Measurements from ENCODE around the gene NRXN3. TPM values are rescaled to one million over a fixed set of nuclear protein-coding genes. Genes with fewer than 3 reads are reported as not detected.
"Not testable (repeated sequence)": the region's sequence is repeated elsewhere in the genome, so short reads cannot be mapped to it uniquely, and the experiment has no call there.

Gene NRXN3
- total RNA-seq, 2 donors from 2014 or later = 1.6 to 1.9 TPM

- DNase-seq (no peak), ATAC-seq (no peak)
- intact Hi-C loops (cut with DNase I) = no loop called here
These were observed 813.0 kb downstream of the NRXN3 start for GRCh38 chr14:78983126-78983525.

GRCh38 chr14:78985668-78986381 lies 815.7 kb downstream of the NRXN3 start:
- intact Hi-C loops (cut with DNase I) = no loop called here
- ATAC-seq (no peak), DNase-seq (no peak)

GRCh38 chr14:78986989-78987388 lies 816.8 kb downstream of the NRXN3 start:
- intact Hi-C loops (cut with DNase I) = no loop called here
- DNase-seq = no peak
- no peak for ATAC-seq

DNA sequence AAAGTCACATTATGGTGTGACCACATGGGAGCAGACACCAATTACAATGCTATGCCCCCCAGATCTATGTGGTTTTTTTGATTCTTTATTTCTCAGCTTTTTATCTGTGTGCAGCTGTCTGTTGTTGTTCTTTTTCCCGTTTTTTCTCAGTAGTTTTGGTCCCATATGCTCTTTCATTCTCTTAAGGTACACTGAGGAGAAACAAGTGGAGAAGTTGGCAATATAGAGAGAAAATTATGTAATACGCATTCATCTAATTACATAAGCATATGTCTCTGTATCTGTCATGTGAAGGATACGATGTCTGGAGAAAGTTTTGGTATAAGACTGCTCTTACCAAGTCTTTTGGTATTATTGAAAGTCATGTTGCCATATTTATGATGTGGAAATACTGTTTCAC lies 819.0 kb downstream of the NRXN3 start:
- intact Hi-C loops (cut with DNase I) = no loop called here
- ATAC-seq (no peak), DNase-seq (no peak)

DNA sequence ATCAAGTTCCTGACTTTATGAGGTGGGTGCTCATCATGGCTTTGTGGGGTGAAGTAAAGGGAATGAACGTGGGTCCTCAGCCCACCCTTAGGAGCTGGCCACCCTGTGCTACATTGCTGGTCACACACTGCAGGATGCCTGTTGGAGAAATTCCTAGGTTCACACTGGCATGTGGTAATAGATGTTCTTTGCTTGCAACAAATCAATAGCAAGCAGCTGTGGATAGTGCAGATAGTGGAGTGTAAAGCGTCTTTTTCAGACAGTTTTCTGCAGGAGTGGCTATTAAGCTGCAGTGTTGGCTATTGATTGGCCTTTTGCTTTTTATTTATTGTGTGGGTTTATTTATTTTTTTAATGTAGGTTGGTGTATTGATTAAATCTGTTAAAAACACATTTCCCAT lies 822.7 kb downstream of the NRXN3 start:
- no peak for ATAC-seq
- intact Hi-C loops (cut with DNase I) = no loop called here
- no peak for DNase-seq

DNA sequence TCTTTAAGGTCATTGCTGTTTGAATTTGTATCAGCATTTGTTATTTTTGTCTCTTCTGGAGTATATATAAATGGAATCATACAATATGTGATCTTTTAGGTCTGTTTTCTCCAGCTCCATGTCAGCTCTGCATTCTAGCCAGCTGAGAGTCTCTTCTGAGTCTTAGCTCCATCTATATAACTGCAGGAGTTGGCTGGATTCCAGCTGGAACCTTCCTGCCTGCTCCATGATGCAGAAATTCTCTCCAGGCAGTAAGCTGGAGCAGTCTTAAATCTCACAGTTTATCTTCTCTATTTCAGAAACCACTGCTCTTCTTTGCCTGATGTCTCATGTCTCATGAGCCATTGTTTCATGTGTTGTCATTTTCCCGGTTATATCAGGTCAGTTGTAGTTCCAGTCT lies 827.6 kb downstream of the NRXN3 start:
- ATAC-seq = no peak
- DNase-seq = peak; percentile 20
- intact Hi-C loops (cut with DNase I) = no loop called here

- intact Hi-C loops (cut with DNase I) = no loop called here
- DNase-seq (no peak), ATAC-seq (no peak)
These were observed 839.1 kb downstream of the NRXN3 start for GRCh38 chr14:79009286-79009685.

- intact Hi-C loops (cut with DNase I) = no loop called here
- no peak for ATAC-seq
- no peak for DNase-seq
These were observed 841.1 kb downstream of the NRXN3 start for GRCh38 chr14:79011091-79011919.

DNA sequence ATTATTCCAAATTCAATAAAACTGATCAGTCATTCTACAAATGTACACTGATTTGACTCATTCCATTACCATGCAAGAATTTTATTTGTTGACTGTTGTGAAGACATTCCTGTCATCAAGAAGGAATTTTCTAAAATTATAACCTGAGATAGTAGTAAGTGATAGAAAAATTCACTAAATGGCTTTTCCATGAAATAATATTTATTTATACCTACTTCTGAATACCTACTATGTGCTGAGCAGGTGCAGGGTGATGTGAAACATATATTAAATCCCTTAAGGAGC lies 841.7 kb downstream of the NRXN3 start:
- intact Hi-C loops (cut with DNase I) = no loop called here
- ATAC-seq = no peak
- DNase-seq = no peak

GRCh38 chr14:79016828-79017505 lies 846.8 kb downstream of the NRXN3 start:
- DNase-seq (no peak), ATAC-seq (no peak)
- intact Hi-C loops (cut with DNase I) = no loop called here

DNA sequence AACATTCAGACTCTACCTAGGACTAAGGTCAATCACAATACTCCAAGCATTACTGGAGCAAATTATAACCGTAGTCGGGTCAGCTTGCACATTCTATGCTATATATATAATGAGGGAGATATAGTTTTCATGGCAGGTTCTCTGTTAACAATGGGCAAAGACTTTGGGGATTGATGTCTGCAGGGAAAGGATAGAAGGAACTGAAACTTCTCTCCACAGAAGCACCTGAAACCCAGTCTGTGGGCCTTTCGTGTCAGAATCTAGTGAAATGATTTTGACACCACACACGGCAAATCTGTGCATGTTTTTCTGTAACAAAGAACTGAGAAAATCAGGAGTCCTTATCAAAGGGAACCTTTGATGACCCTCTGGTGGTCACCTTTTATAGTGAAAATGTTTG lies 847.4 kb downstream of the NRXN3 start:
- DNase-seq = no peak
- no peak for ATAC-seq
- intact Hi-C loops (cut with DNase I) = no loop called here

DNA sequence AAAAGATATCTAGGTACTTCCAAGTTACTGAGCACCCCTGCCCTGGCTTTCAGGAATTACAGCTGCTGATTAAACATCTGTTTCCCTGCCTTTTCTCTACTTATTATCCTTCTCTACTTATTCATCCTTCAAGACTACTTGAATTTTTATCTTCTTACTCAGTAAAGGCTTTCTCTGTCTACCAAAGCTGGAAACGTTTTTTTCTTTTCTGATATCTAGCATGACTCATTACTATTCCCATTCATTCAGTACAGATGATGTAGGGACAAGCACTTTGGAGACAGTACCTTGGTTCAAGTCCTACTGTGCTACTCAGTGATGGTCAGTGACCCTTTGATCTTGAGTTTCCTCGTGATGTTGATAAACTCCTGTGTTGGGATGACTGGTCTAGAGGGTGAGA lies 848.7 kb downstream of the NRXN3 start:
- intact Hi-C loops (cut with DNase I) = no loop called here
- ATAC-seq (peak in 1 of 2 donors; percentile 26), DNase-seq (no peak)

GRCh38 chr14:79019898-79020297 lies 849.7 kb downstream of the NRXN3 start:
- intact Hi-C loops (cut with DNase I); ATAC-seq; DNase-seq: not testable (repeated sequence)

- DNase-seq (no peak), ATAC-seq (no peak)
- intact Hi-C loops (cut with DNase I) = no loop called here
These were observed 851.6 kb downstream of the NRXN3 start for GRCh38 chr14:79021766-79022165.

DNA sequence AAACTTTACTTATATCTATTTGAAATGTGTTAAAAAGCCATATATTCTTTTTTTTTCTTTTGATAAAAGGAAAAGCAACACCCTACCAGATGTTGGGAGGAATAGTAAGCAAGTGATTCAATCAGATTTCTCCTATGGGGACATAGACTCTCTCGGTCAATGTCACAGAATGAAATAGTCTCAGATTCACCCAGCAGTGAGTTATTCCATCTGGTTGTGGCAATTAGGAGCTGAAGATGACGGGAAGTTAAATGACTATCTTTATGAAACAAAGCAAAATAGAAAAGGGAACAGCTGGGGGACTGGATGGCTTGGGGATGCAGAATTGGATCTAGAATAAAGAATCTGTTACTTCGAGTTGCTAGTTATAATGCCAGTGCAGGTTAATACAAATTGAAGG lies 857.0 kb downstream of the NRXN3 start:
- no peak for ATAC-seq
- DNase-seq = no peak
- intact Hi-C loops (cut with DNase I) = no loop called here

DNA sequence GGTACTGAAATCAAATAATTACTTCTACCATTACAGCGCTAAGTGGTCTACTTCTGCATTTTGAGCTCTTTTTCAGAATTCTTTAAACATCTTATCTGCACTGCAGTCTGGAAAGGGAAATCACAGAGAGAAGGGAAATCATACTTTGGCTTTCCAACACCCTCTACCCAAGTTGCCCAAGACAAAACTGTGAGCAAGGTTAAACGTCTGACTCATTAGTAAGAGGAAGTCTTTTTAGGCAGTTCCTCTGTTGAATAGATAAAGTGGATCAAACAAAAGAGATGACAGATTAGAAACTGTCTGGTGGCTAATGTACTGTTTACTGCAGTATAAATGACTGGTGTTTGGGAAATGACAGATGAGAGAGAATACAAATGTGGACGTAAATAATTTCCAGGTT lies 858.1 kb downstream of the NRXN3 start:
- no peak for DNase-seq
- intact Hi-C loops (cut with DNase I) = no loop called here
- ATAC-seq = no peak

- DNase-seq (no peak), ATAC-seq (no peak)
These were observed 866.3 kb downstream of the NRXN3 start for GRCh38 chr14:79036441-79036840.

DNA sequence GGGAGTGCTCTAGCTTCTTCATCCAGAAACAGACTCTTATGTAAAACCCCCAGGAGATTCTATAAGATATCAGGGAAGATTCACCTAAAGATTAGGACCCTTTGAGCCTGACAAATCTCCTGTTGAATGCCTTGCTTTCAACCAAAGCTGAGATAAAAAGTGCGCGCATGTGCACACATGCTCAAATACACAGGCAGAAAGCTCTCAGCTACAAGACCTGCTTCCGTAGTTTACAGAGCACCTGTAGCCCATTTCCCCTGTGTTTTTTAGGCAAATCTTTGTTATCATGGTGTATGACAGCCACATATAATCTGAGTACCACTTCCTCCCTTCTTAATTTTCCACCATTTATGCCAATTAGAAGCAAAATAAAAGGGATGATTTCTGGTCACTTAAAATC lies 866.9 kb downstream of the NRXN3 start:
- intact Hi-C loops (cut with DNase I) = no loop called here
- ATAC-seq = no peak
- DNase-seq = no peak

More at GRCh38 chr14:79036441-79036840, 866.3 kb downstream of the NRXN3 start:
- intact Hi-C loops (cut with DNase I) = no loop called here

DNA sequence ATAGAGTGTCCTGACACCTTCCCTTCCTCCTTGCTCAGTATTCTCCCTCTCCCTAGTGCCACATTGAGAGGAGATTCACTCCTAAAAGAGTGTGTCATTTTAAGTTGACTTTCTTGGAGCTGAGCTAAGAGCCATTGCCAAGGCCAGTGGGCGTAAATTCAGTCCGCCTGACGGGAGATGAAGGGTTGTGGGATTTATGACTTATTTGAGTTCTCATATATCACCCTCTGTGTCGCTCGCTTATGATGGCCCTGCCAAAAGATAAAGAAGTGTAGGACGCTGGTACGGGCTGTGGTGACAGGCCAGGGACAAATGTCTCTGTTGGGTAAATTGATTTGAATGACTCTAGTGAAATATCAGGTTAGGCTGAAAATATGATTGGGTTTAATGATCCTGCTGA lies 867.4 kb downstream of the NRXN3 start:
- ATAC-seq (no peak), DNase-seq (no peak)
- intact Hi-C loops (cut with DNase I) = no loop called here

DNA sequence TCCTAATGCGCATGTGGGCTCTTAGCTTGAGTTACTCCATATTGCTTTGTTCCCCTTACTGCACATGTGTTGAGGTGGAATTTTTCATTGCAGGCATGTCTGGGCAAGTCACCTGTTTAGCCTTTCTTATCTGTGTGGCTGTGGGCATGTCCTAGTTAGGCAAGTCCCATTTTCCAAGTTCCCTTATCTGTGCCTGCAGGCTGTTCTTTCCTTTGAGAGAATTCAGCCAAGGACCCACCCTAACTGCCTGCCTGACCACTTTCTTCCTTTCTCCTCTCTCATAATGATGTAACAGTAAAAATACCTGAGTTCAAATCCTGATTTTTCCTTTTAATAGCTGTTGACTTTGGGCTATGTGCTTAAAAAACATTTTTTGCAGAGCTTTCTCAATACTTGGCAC lies 870.6 kb downstream of the NRXN3 start:
- ATAC-seq (no peak), DNase-seq (no peak)
- intact Hi-C loops (cut with DNase I) = no loop called here
